DMS 273 treated with DMSO at 0.1 percent for 48 hours (cell line): Measurements from ENCODE around the gene LRMDA.

Source experiments
- DNase-seq: peaks from one replicate; lab custom pipeline; 2025; lab: John Stamatoyannopoulos, UW

LRMDA gene

GRCh38 chr10:75449382-75450074 is 18.1 kb downstream of the LRMDA start:
- no peak for DNase-seq

GRCh38 chr10:75450075-75450445 is 18.6 kb downstream of the LRMDA start:
- DNase-seq: no peak

- no peak for DNase-seq
Measured at GRCh38 chr10:75450644-75451640, 19.5 kb downstream of the LRMDA start.

- DNase-seq: no peak
Measured at GRCh38 chr10:75451831-75452230, 20.4 kb downstream of the LRMDA start.

- no peak for DNase-seq
Measured at GRCh38 chr10:75452997-75453396, 21.6 kb downstream of the LRMDA start.

GRCh38 chr10:75456122-75456521 is 24.7 kb downstream of the LRMDA start:
- DNase-seq: no peak

- no peak for DNase-seq
Measured at GRCh38 chr10:75460059-75460458, 28.6 kb downstream of the LRMDA start.

GRCh38 chr10:75461672-75462649 is 30.5 kb downstream of the LRMDA start:
- DNase-seq: no peak

- no peak for DNase-seq
Measured at GRCh38 chr10:75462865-75463264, 31.4 kb downstream of the LRMDA start.

GRCh38 chr10:75464478-75465449 is 33.3 kb downstream of the LRMDA start:
- no peak for DNase-seq

- no peak for DNase-seq
Measured at GRCh38 chr10:75465450-75465827, 34.0 kb downstream of the LRMDA start.

GRCh38 chr10:75466001-75466400 is 34.6 kb downstream of the LRMDA start:
- DNase-seq: no peak

- DNase-seq: no peak
Measured at GRCh38 chr10:75466886-75467285, 35.5 kb downstream of the LRMDA start.

- no peak for DNase-seq
Measured at GRCh38 chr10:75468612-75469005, 37.2 kb downstream of the LRMDA start.

GRCh38 chr10:75469006-75469616 is 37.7 kb downstream of the LRMDA start:
- no peak for DNase-seq

GRCh38 chr10:75470901-75471300 is 39.5 kb downstream of the LRMDA start:
- DNase-seq: no peak

GRCh38 chr10:75472685-75473084 is 41.3 kb downstream of the LRMDA start:
- DNase-seq: no peak

- DNase-seq: no peak
Measured at GRCh38 chr10:75474106-75474505, 42.7 kb downstream of the LRMDA start.

GRCh38 chr10:75475460-75476182 is 44.2 kb downstream of the LRMDA start:
- no peak for DNase-seq

- DNase-seq: no peak
Measured at GRCh38 chr10:75476569-75476968, 45.1 kb downstream of the LRMDA start.
